ENCODE measurements around the gene NAV2. TPM values are rescaled to one million over a fixed set of nuclear protein-coding genes. Genes with fewer than 3 reads are reported as not detected.

The NAV2 gene
- total and polyA plus RNA-seq, 3 donors from 2014 or later: 3.4 to 6.0 (median 3.9) TPM

DNA sequence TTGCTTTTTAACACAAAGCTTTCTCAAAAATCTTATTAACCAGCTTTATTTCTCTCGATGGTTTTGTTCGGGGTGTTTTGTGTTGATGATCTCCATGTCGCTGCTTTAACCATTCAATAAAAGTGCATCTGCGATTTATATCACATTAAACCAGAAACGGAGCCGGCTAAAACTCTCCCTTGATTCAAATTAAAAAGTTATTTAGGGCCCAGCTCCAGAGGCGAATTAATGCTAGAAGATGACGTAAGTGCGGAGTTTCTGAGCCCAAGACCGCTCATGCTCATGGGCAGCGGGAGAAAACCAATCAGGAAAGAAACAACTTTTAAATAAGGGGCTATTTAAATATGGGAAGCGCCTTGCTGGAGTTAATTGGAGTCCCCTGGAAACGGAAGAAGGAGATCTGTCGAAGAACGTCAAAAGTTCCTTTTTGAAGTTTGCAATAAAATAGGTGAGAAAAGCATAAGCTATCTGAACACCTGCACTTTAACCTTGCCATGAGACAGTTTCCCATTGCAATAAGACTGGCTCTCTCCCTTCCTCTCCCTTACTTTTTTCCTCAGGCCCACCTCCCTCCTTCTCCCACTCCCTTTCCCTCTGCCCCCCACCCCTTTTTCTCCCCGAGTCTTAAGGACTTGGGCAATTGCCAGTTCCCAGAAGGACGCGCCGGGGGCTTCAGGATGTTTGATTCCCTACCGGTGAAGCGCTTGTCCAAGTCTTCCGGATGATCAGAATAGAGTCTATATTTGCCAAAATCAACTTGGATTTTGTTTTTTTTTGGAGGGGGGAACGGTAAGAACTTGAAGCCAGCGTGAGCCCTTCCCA, 449.5 kb downstream of the NAV2 start:
- 4% methylated on average over 24 of the region's 24 CpGs for WGBS, 2 donors
- intact Hi-C loops (cut with DNase I; ENCODE audit: low total_unique reads): no loop called here
- DNase-seq: no peak
- Histone ChIP-seq H3K4me1 (peaks cover 5% of the 10 kb centered on the region), H3K9me3 (no peaks in the 10 kb centered on the region), H3K4me3 (no peak overlapping the region), H3K27me3 (no peaks in the 10 kb centered on the region), H3K27ac (no peak overlapping the region), H3K36me3 (ENCODE audit: low read depth, missing control alignments) (no peaks in the 10 kb centered on the region)
- TF ChIP-seq, protein P1, sequence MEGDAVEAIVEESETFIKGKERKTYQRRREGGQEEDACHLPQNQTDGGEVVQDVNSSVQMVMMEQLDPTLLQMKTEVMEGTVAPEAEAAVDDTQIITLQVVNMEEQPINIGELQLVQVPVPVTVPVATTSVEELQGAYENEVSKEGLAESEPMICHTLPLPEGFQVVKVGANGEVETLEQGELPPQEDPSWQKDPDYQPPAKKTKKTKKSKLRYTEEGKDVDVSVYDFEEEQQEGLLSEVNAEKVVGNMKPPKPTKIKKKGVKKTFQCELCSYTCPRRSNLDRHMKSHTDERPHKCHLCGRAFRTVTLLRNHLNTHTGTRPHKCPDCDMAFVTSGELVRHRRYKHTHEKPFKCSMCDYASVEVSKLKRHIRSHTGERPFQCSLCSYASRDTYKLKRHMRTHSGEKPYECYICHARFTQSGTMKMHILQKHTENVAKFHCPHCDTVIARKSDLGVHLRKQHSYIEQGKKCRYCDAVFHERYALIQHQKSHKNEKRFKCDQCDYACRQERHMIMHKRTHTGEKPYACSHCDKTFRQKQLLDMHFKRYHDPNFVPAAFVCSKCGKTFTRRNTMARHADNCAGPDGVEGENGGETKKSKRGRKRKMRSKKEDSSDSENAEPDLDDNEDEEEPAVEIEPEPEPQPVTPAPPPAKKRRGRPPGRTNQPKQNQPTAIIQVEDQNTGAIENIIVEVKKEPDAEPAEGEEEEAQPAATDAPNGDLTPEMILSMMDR (IDR thresholded peaks at IDR 0.05): no peak
- no peak for TF ChIP-seq POLR2A (IDR thresholded peaks at IDR 0.05)

DNA sequence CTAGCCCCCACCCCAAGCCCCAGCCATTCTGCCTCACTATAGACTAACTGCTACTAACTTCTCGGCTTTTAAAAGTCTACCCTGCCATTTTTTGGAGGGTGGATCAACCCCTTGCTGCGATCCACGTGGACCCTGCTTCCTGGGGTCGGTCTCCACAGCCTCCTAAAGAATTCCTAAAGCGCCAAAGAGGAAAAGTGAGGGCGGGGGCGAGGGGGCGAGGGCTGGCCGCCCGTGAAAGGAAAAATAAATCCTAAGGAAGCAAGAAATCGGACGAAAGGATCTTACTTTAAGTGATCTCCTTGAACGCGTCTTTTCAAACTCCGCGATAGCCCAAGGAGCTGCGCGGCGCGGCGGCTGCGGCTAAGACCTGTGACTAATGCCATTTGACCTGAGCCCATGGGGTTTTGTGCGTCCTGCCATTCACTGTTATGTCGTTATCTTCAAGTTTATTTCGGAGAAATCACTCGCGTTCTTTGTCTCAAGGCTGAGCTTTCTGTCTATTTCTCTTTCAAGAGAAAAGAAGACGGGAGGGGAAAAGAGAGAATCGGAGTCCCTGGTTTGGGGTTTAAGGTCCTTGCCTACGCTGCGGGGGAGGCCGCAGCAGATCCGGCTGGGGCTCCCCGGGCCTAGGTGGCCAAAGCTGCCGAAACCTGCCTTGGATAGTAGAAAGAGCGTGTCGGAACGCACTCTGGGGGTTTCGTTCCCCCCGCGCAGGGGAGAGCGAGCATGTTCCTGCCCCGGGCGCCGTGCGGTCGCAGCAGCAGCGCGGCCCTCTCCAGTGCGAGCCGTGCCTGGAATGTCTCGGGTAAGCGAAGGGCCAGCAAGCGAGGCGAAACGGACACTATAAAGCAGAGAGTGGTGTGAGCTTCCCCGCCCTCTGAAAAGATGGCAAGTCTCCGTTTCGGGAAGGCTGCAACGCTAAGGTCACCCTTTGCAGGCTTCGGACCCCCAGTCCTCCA, 450.5 kb downstream of the NAV2 start:
- no peak overlapping the region for H3K27ac ChIP-seq
- no peaks in the 10 kb centered on the region for H3K27me3 ChIP-seq
- 1 to 3% methylated on average over 52 to 61 of the region's 61 CpGs for WGBS, 2 donors
- no peaks in the 10 kb centered on the region for H3K9me3 ChIP-seq
- H3K36me3 ChIP-seq (ENCODE audit: low read depth, missing control alignments): no peaks in the 10 kb centered on the region
- no peak for DNase-seq
- intact Hi-C loops (cut with DNase I; ENCODE audit: low total_unique reads): no loop called here
- TF ChIP-seq, protein P1 (IDR thresholded peaks at IDR 0.05): no peak
- no peak for TF ChIP-seq POLR2A (IDR thresholded peaks at IDR 0.05)
- peaks cover 5% of the 10 kb centered on the region for H3K4me1 ChIP-seq
- H3K4me3 ChIP-seq: peak overlapping the region; percentile 15 to 18

DNA sequence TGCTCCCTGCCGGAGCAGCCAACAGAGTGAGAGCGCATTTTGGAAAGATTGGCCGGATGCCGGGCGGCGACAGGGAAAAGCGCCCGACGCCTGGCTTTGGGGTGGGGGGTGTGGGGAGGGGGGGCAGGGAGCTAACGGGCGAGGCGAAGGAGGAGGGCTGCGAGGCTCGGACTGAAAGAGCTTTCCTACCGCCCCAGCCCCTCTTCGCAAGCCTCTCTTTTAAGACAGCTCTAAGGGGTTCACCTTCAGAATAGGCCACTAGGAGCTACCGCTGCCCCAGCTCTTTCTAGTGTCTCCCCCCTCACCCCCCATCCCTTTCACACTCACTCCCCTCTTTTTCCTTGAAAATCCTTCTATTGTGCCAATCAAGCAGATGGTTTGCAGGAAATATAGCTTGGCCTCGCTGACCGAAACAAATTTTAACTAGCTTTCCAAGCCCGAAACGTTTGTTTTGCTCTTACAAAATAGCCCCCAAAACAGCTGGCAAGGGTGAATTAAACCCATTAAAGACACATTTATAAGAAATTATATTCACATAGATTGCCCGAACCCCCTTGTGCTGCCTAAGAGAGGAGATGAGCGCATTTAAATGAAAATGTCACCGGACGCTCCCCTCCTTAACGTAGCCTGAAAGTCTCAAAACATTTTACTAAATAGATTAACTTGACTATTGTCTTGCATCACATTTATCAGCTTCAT, 451.3 kb downstream of the NAV2 start:
- peak overlapping the region; percentile 15 to 18 for H3K4me3 ChIP-seq

More for the DNA sequence above, 451.3 kb downstream of the NAV2 start:
- Histone ChIP-seq H3K27me3 (no peaks in the 10 kb centered on the region), H3K9me3 (no peaks in the 10 kb centered on the region), H3K36me3 (ENCODE audit: low read depth, missing control alignments) (no peaks in the 10 kb centered on the region), H3K27ac (no peak overlapping the region), H3K4me1 (peaks cover 5% of the 10 kb centered on the region)
- intact Hi-C loops (cut with DNase I; ENCODE audit: low total_unique reads): no loop called here
- DNase-seq: no peak
- no peak for TF ChIP-seq POLR2A (IDR thresholded peaks at IDR 0.05)
- TF ChIP-seq, protein P1 (IDR thresholded peaks at IDR 0.05): no peak
- 7 to 13% methylated on average over 18 to 26 of the region's 26 CpGs for WGBS, 2 donors

Small RNAs within 50 kb of the gene (microRNA-seq; reads per million reads assigned to microRNA genes)
- gene MIR4694 (ENCODE audit: borderline number of aligned reads in 2 of 2, borderline replicate concordance in 1 of 2): 0 reads per million in 2 donors

Small RNAs within 50 kb of the gene (small RNA-seq; reads per million reads assigned to genes)
- gene MIR4694: 0 reads per million in 2 donors

All from testis (tissue), 3 donors.